Measurements from ENCODE around the gene RTBDN.

Gene RTBDN

GRCh38 chr19:12834566-12834943 lies at the start of gene RTBDN:
Gene RTBDN (minus strand): TSS chr19:12834579. CDS start chr19:12829979, 4,600 bp downstream.
- DNase-seq, result no peak

- DNase-seq, result no peak
Observed at GRCh38 chr19:12882589-12882988, 48.2 kb upstream of the RTBDN start.

- peak; percentile 85 to 88 for DNase-seq
Observed at GRCh38 chr19:12881172-12881808, 46.9 kb upstream of the RTBDN start, which contains the start of gene DNASE2. Gene DNASE2 (minus strand): TSS chr19:12881449. CDS start chr19:12881375, 74 bp downstream.

GRCh38 chr19:12880551-12881171 lies 46.3 kb upstream of the RTBDN start:
- no peak for DNase-seq

GRCh38 chr19:12875086-12875485 lies 40.7 kb upstream of the RTBDN start:
- no peak for DNase-seq

- DNase-seq, result no peak
Observed at GRCh38 chr19:12873891-12874745, 39.7 kb upstream of the RTBDN start.

- DNase-seq, result peak in 1 of 2 experiments; percentile 40
Observed at GRCh38 chr19:12872941-12873890, 38.8 kb upstream of the RTBDN start.

GRCh38 chr19:12872255-12872654 lies 37.9 kb upstream of the RTBDN start:
- DNase-seq, result no peak

- DNase-seq, result no peak
Observed at GRCh38 chr19:12871681-12872080, 37.3 kb upstream of the RTBDN start.

- no peak for DNase-seq
Observed at GRCh38 chr19:12868540-12869112, 34.2 kb upstream of the RTBDN start.

- DNase-seq, result peak; percentile 54 to 65
Observed at GRCh38 chr19:12867120-12868099, 33.0 kb upstream of the RTBDN start.

GRCh38 chr19:12866416-12867119 lies 32.2 kb upstream of the RTBDN start:
- no peak for DNase-seq

GRCh38 chr19:12865746-12866415 lies 31.5 kb upstream of the RTBDN start:
- no peak for DNase-seq

GRCh38 chr19:12864721-12865715 lies 30.6 kb upstream of the RTBDN start:
- DNase-seq, result no peak

- DNase-seq, result no peak
Observed at GRCh38 chr19:12864143-12864542, 29.8 kb upstream of the RTBDN start.

- DNase-seq, result no peak
Observed at GRCh38 chr19:12859546-12859945, 25.2 kb upstream of the RTBDN start.

- no peak for DNase-seq
Observed at GRCh38 chr19:12858041-12858928, 23.9 kb upstream of the RTBDN start.
